HG03558 (cell line): ENCODE results near the gene CNPY4.

Source experiments
- ATAC-seq: cut with Tn5 transposase; IDR thresholded peaks from one replicate; pipeline ENCODE4 v1.9.1; 2021; ENCODE audit warnings: moderate number of reproducible peaks; ENCODE audit not compliant: unreplicated experiment; ENCODE audit errors: extremely low read depth

The CNPY4 gene

GRCh38 chr7:100163871-100164270, 44.4 kb downstream of the CNPY4 start:
- no peak for ATAC-seq

GRCh38 chr7:100166317-100166940, 47.0 kb downstream of the CNPY4 start:
- no peak for ATAC-seq

GRCh38 chr7:100166970-100167911, 47.8 kb downstream of the CNPY4 start:
- no peak for ATAC-seq

GRCh38 chr7:100167912-100168323, 48.5 kb downstream of the CNPY4 start:
- no peak for ATAC-seq

GRCh38 chr7:100169147-100169850, 49.9 kb downstream of the CNPY4 start:
- ATAC-seq, result no peak

- no peak for ATAC-seq
Measured at GRCh38 chr7:100170101-100170897, 50.9 kb downstream of the CNPY4 start.

GRCh38 chr7:100171087-100171681, 51.8 kb downstream of the CNPY4 start:
- ATAC-seq, result no peak

GRCh38 chr7:100171840-100172239, 52.4 kb downstream of the CNPY4 start:
- ATAC-seq, result no peak

- no peak for ATAC-seq
Measured at GRCh38 chr7:100173806-100174495, 54.5 kb downstream of the CNPY4 start.

- no peak for ATAC-seq
Measured at GRCh38 chr7:100174582-100174981, 55.1 kb downstream of the CNPY4 start.
